H1 (cell line): ENCODE results near the gene QRICH2. TPM values are rescaled to one million over a fixed set of nuclear protein-coding genes. Genes with fewer than 3 reads are reported as not detected.
A peak's percentile ranks its signal among the peaks of the same experiment; 100 is the strongest.

Experiments used
- CTCF ChIA-PET: fragments of 300-600 bp; sonication (Branson Sonifier 250); formaldehyde crosslinking; loops from one replicate; lab custom pipeline; 2021; ENCODE audit not compliant: partially characterized antibody; lab: Charles Lee
- POLR2A ChIA-PET: fragments of 300-600 bp; sonication (Branson Sonifier 250); formaldehyde crosslinking; loops from one replicate; lab custom pipeline; 2021; ENCODE audit warnings: inconsistent platforms; ENCODE audit not compliant: partially characterized antibody; lab: Charles Lee
- DNase-seq, 2 experiments: peaks; one replicate each; pipeline versions ENCODE4 v3.0.0 to v3.0.0-alpha.2; 2010 to 2022; ENCODE audit warnings: low spot score in 2 of 2, low read depth in 1 of 2, mixed read lengths in 1 of 2
- FAIRE-seq: peaks from 2 replicates; lab custom pipeline; 2011; peaks lifted over from hg19 to GRCh38; lab: Jason Lieb, UNC
- H2AFZ ChIP-seq: 2 replicates; pipeline ENCODE4 v1.8.1; 2012; ENCODE audit warnings: low read length, inconsistent platforms
- H2AK5ac ChIP-seq: 2 replicates; pipeline ENCODE4 v1.6.1; 2013; ENCODE audit warnings: low read depth, low read length
- H2BK120ac ChIP-seq: replicated peaks from 2 replicates; pipeline ENCODE3; 2013; ENCODE audit warnings: low read depth, low read length, inconsistent platforms
- H2BK12ac ChIP-seq: 2 replicates; pipeline ENCODE4 v1.6.1; 2013; ENCODE audit warnings: low read depth, low read length
- H2BK15ac ChIP-seq: 2 replicates; pipeline ENCODE4 v1.6.1; 2013; ENCODE audit warnings: low read length
- H2BK20ac ChIP-seq: 2 replicates; pipeline ENCODE4 v1.6.1; 2013; ENCODE audit warnings: low read length
- H2BK5ac ChIP-seq: 2 replicates; pipeline ENCODE4 v1.6.1; 2013; ENCODE audit warnings: low read depth, low read length
- H3K14ac ChIP-seq: 2 replicates; pipeline ENCODE4 v1.6.1; 2013; ENCODE audit warnings: inconsistent platforms; ENCODE audit not compliant: insufficient read length
- H3K18ac ChIP-seq: 2 replicates; pipeline ENCODE4 v1.6.1; 2013; ENCODE audit warnings: low read length; ENCODE audit errors: extremely low read depth
- H3K23ac ChIP-seq: 2 replicates; pipeline ENCODE4 v1.6.1; 2013; ENCODE audit warnings: inconsistent platforms; ENCODE audit not compliant: insufficient read length
- H3K23me2 ChIP-seq: 2 replicates; pipeline ENCODE4 v1.6.1; 2013; ENCODE audit warnings: low read depth, low read length
- H3K27ac ChIP-seq: 2 replicates; pipeline ENCODE4 v1.6.1; 2011; ENCODE audit warnings: low read depth, low read length, inconsistent platforms
- H3K27me3 ChIP-seq, 4 experiments: replicated peaks in 1 of 4; 1 replicate in 1 of 4; 2 replicates in 3 of 4; pipeline versions ENCODE4 v1.6.1 to v1.8.1; 2011 to 2013; ENCODE audit warnings: low read length in 3 of 4, mild to moderate bottlenecking in 3 of 4, inconsistent platforms in 2 of 4, mixed read lengths in 2 of 4, moderate library complexity in 1 of 4; ENCODE audit not compliant: control insufficient read depth in 3 of 4, insufficient read depth in 3 of 4; ENCODE audit errors: extremely low read depth in 1 of 4
- H3K36me3 ChIP-seq, 4 experiments: 2 replicates each; pipeline versions ENCODE4 v1.6.1 to v1.8.1; 2011 to 2013; ENCODE audit warnings: mild to moderate bottlenecking in 4 of 4, low read length in 3 of 4, moderate library complexity in 2 of 4, control low read depth in 1 of 4, inconsistent platforms in 1 of 4; ENCODE audit not compliant: insufficient read depth in 4 of 4, control insufficient read depth in 2 of 4
- H3K4ac ChIP-seq: replicated peaks from 2 replicates; pipeline ENCODE3; 2013; ENCODE audit warnings: low read length, low read depth, mixed read lengths, inconsistent platforms; ENCODE audit not compliant: insufficient read length
- H3K4me1 ChIP-seq, 4 experiments: replicated peaks in 1 of 4; 1 replicate in 1 of 4; 2 replicates in 3 of 4; pipeline versions ENCODE4 v1.6.1 to v1.8.1; 2011 to 2013; ENCODE audit warnings: low read length in 3 of 4, inconsistent platforms in 2 of 4, mixed read lengths in 1 of 4; ENCODE audit not compliant: insufficient read depth in 4 of 4, control insufficient read depth in 3 of 4
- H3K4me2 ChIP-seq, 2 experiments: 2 replicates each; pipeline versions ENCODE4 v1.6.1 to v1.8.1; 2011 to 2013; ENCODE audit warnings: low read depth in 2 of 2, low read length in 2 of 2, control low read depth in 1 of 2, inconsistent platforms in 1 of 2, mild to moderate bottlenecking in 1 of 2; ENCODE audit not compliant: insufficient read depth in 1 of 2
- H3K4me3 ChIP-seq, 4 experiments: fragments of 200-600, 300-600 bp in 1 of 4; sonication (generic), shearing (Covaris generic), sonication (Bioruptor Twin) in 1 of 4; 2 replicates each; pipeline versions ENCODE4 v1.5.1 to v1.8.1; 2011 to 2016; ENCODE audit warnings: low read length in 4 of 4, low read depth in 3 of 4, control low read depth in 2 of 4, inconsistent platforms in 2 of 4, mild to moderate bottlenecking in 2 of 4, mixed read lengths in 1 of 4, moderate library complexity in 1 of 4; ENCODE audit not compliant: insufficient read depth in 2 of 4; ENCODE audit errors: extremely low read depth in 1 of 4
- H3K56ac ChIP-seq: replicated peaks from 2 replicates; pipeline ENCODE3; 2013; ENCODE audit warnings: low read depth, mild to moderate bottlenecking, mixed read lengths, low read length, inconsistent platforms; ENCODE audit not compliant: insufficient read length
- H3K79me1 ChIP-seq: 2 replicates; pipeline ENCODE4 v1.6.1; 2013; ENCODE audit warnings: low read depth, low read length, control low read depth
- H3K79me2 ChIP-seq, 2 experiments: 2 replicates each; pipeline versions ENCODE4 v1.6.1 to v1.8.1; 2012 to 2013; ENCODE audit warnings: low read length in 2 of 2, mild to moderate bottlenecking in 2 of 2, inconsistent platforms in 1 of 2; ENCODE audit not compliant: insufficient read depth in 2 of 2, control insufficient read depth in 1 of 2
- H3K9ac ChIP-seq, 4 experiments: replicated peaks in 1 of 4; 1 replicate in 1 of 4; 2 replicates in 3 of 4; pipeline versions ENCODE4 v1.6.1 to v1.8.1; 2011 to 2013; ENCODE audit warnings: low read depth in 3 of 4, low read length in 3 of 4, control low read depth in 2 of 4, mild to moderate bottlenecking in 2 of 4, moderate library complexity in 2 of 4, inconsistent platforms in 1 of 4; ENCODE audit errors: extremely low read depth in 1 of 4
- H3K9me3 ChIP-seq, 2 experiments: 2 replicates each; pipeline versions ENCODE4 v1.6.1 to v1.8.1; 2012 to 2013; ENCODE audit warnings: mild to moderate bottlenecking in 2 of 2, moderate library complexity in 2 of 2, control low read depth in 1 of 2, inconsistent platforms in 1 of 2, low read depth in 1 of 2, low read length in 1 of 2, mixed read lengths in 1 of 2; ENCODE audit not compliant: insufficient read depth in 2 of 2
- H4K20me1 ChIP-seq, 2 experiments: replicated peaks in 1 of 2; 2 replicates each; pipeline versions ENCODE3 to v1.8.1; 2011 to 2013; ENCODE audit warnings: inconsistent platforms in 2 of 2, low read length in 2 of 2, mild to moderate bottlenecking in 1 of 2; ENCODE audit not compliant: insufficient read depth in 2 of 2, control insufficient read depth in 1 of 2
- H4K5ac ChIP-seq: 2 replicates; pipeline ENCODE4 v1.6.1; 2013; ENCODE audit warnings: low read length, low read depth, mixed read lengths, inconsistent platforms; ENCODE audit not compliant: insufficient read length
- H4K8ac ChIP-seq: 2 replicates; pipeline ENCODE4 v1.8.0; 2013; ENCODE audit warnings: mild to moderate bottlenecking, moderate library complexity, low read length, inconsistent platforms; ENCODE audit not compliant: insufficient read depth; ENCODE audit errors: extremely low read depth
- H4K91ac ChIP-seq: replicated peaks from 2 replicates; pipeline ENCODE3; 2013; ENCODE audit warnings: low read length, mixed read lengths, inconsistent platforms; ENCODE audit not compliant: insufficient read length
- CEBPB ChIP-seq: IDR thresholded peaks from 2 replicates; pipeline ENCODE4 v1.6.1; 2012; ENCODE audit warnings: low read depth, low read length
- CTBP2 ChIP-seq: IDR thresholded peaks from 2 replicates; pipeline ENCODE4 v1.7.0; 2011; ENCODE audit warnings: borderline replicate concordance, mild to moderate bottlenecking, moderate library complexity, mixed read lengths, low read length; ENCODE audit not compliant: insufficient read depth, insufficient read length
- FOSL1 ChIP-seq: IDR thresholded peaks from 2 replicates; pipeline ENCODE4 v1.6.1; 2011; ENCODE audit warnings: mild to moderate bottlenecking, low read depth, low read length, moderate library complexity; ENCODE audit not compliant: insufficient read depth
- POLR2A ChIP-seq, 2 experiments: IDR thresholded peaks; 1 replicate in 1 of 2; 2 replicates in 1 of 2; pipeline ENCODE4 v1.6.1; 2011; ENCODE audit warnings: low read depth in 2 of 2, low read length in 2 of 2, mild to moderate bottlenecking in 2 of 2; ENCODE audit errors: control extremely low read depth in 1 of 2
- RFX5 ChIP-seq: IDR thresholded peaks from 2 replicates; pipeline ENCODE4 v1.6.1; 2011; ENCODE audit warnings: low read depth, low read length, improper control_type of control experiment, borderline replicate concordance
- WGBS, 2 experiments: shearing (Covaris generic) in 1 of 2; methylation state at CpG; one replicate each; pipeline versions ENCODE4 v1.1.6 to v1.1.7; 2013 to 2015; ENCODE audit warnings: low lambda C conversion rate in 2 of 2, mixed read lengths in 2 of 2, inconsistent platforms in 1 of 2, low coverage in 1 of 2, missing lambda C conversion rate in 1 of 2; ENCODE audit not compliant: insufficient replicate concordance in 2 of 2, insufficient coverage in 1 of 2, insufficient read length in 1 of 2; ENCODE audit errors: extremely low coverage in 1 of 2, missing lambda C conversion rate in 1 of 2; 5-methylcytosine and 5-hydroxymethylcytosine counted together
- polyA plus RNA-seq, 7 experiments: library from polyadenylated mRNA; depleted of rRNA in 3 of 7; stranded (reverse) in 5 of 7; unstranded in 2 of 7; fragments of >200 nt in 5 of 7; fragments of 200-250 nt in 2 of 7; gene quantifications; 1 replicate in 5 of 7; 2 replicates in 1 of 7; 4 replicates in 1 of 7; pipeline versions ENCODE4 v1.2.1 to v1.2.3, GENCODE V29; 2011 to 2013; ENCODE audit warnings: missing spikeins in 2 of 7, mixed read lengths in 2 of 7
- total RNA-seq: library from RNA; stranded (reverse); fragmentation: NEBNext Ultra II Directional; extraction: Animal tissue kit (Norgen Biotek cat#: 25700); gene quantifications from 2 replicates; pipeline ENCODE4 v1.2.1, GENCODE V29; 2021

Gene QRICH2
- total and polyA plus RNA-seq, 2 of the 8 experiments (the other 6 are each of a cell fraction or from before 2014, with no cell fraction given) = 2.8 to 3.8 TPM

DNA sequence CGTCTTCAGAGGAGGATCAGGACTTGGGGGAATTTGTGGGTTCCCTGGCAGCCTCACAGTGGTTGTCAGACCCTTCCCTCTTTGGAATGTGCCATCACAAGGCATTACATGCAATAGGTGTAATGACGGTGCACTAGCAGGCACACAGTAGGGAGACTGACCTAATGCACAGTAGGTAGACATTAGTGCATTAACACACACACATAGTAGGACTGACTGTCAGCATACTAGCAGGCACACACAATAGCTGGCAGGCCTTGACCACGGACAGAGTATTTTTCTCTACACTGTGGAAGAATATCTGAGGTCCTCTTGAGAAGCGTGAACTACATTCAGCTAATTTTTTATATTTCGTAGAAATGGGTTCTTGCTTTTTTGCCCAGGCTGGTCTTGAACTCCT lies 53.8 kb downstream of the QRICH2 start:
- H2BK12ac ChIP-seq = 0 out of 2 replicates have a peak overlapping the region, but pooled peaks have one; percentile 12
- WGBS, 2 experiments = 87% methylated on average over 5 of the region's 5 CpGs; no CpG with 5 or more reads in 1 of the 2 experiments
- no peak overlapping the region for H3K4me2 ChIP-seq
- peak overlapping the region; percentile 25 for H3K56ac ChIP-seq
- POLR2A ChIA-PET = interaction anchor here (1.1 kb wide), 1 partner anchor 9 kb away, joined by 3 read pairs; no protein-coding TSS in a partner anchor
- H2AK5ac ChIP-seq = no peak overlapping the region
- peak overlapping the region; percentile 38; the same call in 1 of the 2 replicates for H4K8ac ChIP-seq
- H3K9ac ChIP-seq = no peak overlapping the region
- CTCF ChIA-PET = interaction anchor here (0.6 to 2.5 kb wide), 6 partner anchors 9 to 128 kb away, joined by 3 to 14 read pairs (median 3); no protein-coding TSS in a partner anchor
- no peaks in the 10 kb centered on the region; a peak in 1 of 7 replicates for H3K27me3 ChIP-seq
- H4K91ac ChIP-seq = no peak overlapping the region
- H2AFZ ChIP-seq = no peak overlapping the region
- H3K4me1 ChIP-seq = no peaks in the 10 kb centered on the region
- no peaks in the 10 kb centered on the region for H3K79me2 ChIP-seq
- no peaks in the 10 kb centered on the region for H4K20me1 ChIP-seq
- no peak for DNase-seq
- 0 out of 2 replicates have a peak overlapping the region, but pooled peaks have one; percentile 24 for H2BK15ac ChIP-seq
- H3K9me3 ChIP-seq = no peaks in the 10 kb centered on the region; a peak in 1 of 4 replicates
- H3K23ac ChIP-seq = no peak overlapping the region
- FAIRE-seq = no peak
- H2BK120ac ChIP-seq = no peak overlapping the region
- no peaks in the 10 kb centered on the region for H3K36me3 ChIP-seq
- no peak overlapping the region for H3K27ac ChIP-seq
- H3K4me3 ChIP-seq = no peak overlapping the region
- H3K79me1 ChIP-seq = no peaks in the 10 kb centered on the region
- H2BK20ac ChIP-seq = no peak overlapping the region
- no peak overlapping the region for H4K5ac ChIP-seq
- no peak overlapping the region for H3K18ac ChIP-seq
- H3K23me2 ChIP-seq = no peaks in the 10 kb centered on the region
- no peak overlapping the region for H3K14ac ChIP-seq
- H2BK5ac ChIP-seq = no peak overlapping the region; the same call in 1 of the 2 replicates
- H3K4ac ChIP-seq = no peak overlapping the region
- TF ChIP-seq CEBPB = no peak
- no peak for TF ChIP-seq CTBP2
- no peak for TF ChIP-seq RFX5
- no peak for TF ChIP-seq POLR2A (IDR thresholded peaks at IDR 0.05; ENCODE audit: control extremely low read depth in 1 of 2, low read depth in 2 of 2, low read length in 2 of 2)
- no peak for TF ChIP-seq FOSL1
